SU-DHL-6 (cell line): ENCODE measurements around the gene DPP10.

Experiments used
- H2AFZ ChIP-seq: fragments of 200-600 bp; sonication (generic); 2 replicates; pipeline ENCODE4 v1.6.1; 2014; ENCODE audit warnings: low read depth, mild to moderate bottlenecking, moderate library complexity, mixed read lengths, antibody characterized with exemption, low read length; ENCODE audit not compliant: severe bottlenecking
- H3F3A ChIP-seq: fragments of 200-600 bp; shearing (Covaris generic); 2 replicates; pipeline ENCODE4 v1.6.0; 2016; ENCODE audit warnings: antibody characterized with exemption, mild to moderate bottlenecking; ENCODE audit not compliant: insufficient read depth
- H3K27ac ChIP-seq: fragments of 200-600 bp; sonication (generic); 2 replicates; pipeline ENCODE4 v1.5.1; 2016; ENCODE audit warnings: low read depth, mild to moderate bottlenecking, low read length, moderate library complexity, mixed read lengths
- H3K27me3 ChIP-seq: fragments of 200-600 bp; sonication (generic), shearing (Covaris generic); 2 replicates; pipeline ENCODE4 v1.6.0; 2014; ENCODE audit warnings: mild to moderate bottlenecking, low read length
- H3K36me3 ChIP-seq: fragments of 200-600 bp; sonication (generic); 2 replicates; pipeline ENCODE4 v1.6.1; 2014; ENCODE audit warnings: mild to moderate bottlenecking, low read length, mixed read lengths
- H3K4me2 ChIP-seq: fragments of 300-600, 200-600 bp; shearing (Covaris generic), sonication (generic); 2 replicates; pipeline ENCODE4 v1.6.0; 2014; ENCODE audit warnings: low read length, low read depth, mild to moderate bottlenecking; ENCODE audit not compliant: poor library complexity, severe bottlenecking
- H3K4me3 ChIP-seq: fragments of 200-600 bp; sonication (generic); 2 replicates; pipeline ENCODE4 v1.5.1; 2014; ENCODE audit warnings: antibody characterized with exemption, low read length, mild to moderate bottlenecking, mixed read lengths; ENCODE audit not compliant: insufficient read depth, poor library complexity, severe bottlenecking
- H3K79me2 ChIP-seq: fragments of 200-600 bp; sonication (generic); 2 replicates; pipeline ENCODE4 v1.6.1; 2014; ENCODE audit warnings: mild to moderate bottlenecking, low read length, moderate library complexity; ENCODE audit not compliant: insufficient read depth
- H3K9ac ChIP-seq: fragments of 200-600 bp; sonication (generic); 2 replicates; pipeline ENCODE4 v1.7.0; 2014; ENCODE audit warnings: mild to moderate bottlenecking, low read length
- H3K9me2 ChIP-seq: fragments of 200-600 bp; sonication (generic); replicated peaks from 2 replicates; pipeline ENCODE4 v1.6.1; 2014; ENCODE audit warnings: low read length; ENCODE audit not compliant: insufficient read depth
- H3K9me3 ChIP-seq: fragments of 200-600 bp; sonication (generic); 2 replicates; pipeline ENCODE4 v1.6.1; 2014; ENCODE audit warnings: low read length, mixed read lengths; ENCODE audit not compliant: insufficient read depth
- H4K20me1 ChIP-seq: fragments of 200-600 bp; sonication (generic); 2 replicates; pipeline ENCODE4 v1.6.1; 2014; ENCODE audit warnings: low read depth, mild to moderate bottlenecking, antibody characterized with exemption, low read length, moderate library complexity, mixed read lengths
- EZH2phosphoT487 ChIP-seq: fragments of 200-600 bp; sonication (generic), shearing (Covaris generic); conservative IDR thresholded peaks from 2 replicates; pipeline ENCODE4 v1.6.1; 2018; ENCODE audit warnings: mild to moderate bottlenecking, antibody characterized with exemption, low read length, moderate library complexity, mixed read lengths
- TF ChIP-seq, protein P1 (sequence below): fragments of 200-600 bp; sonication (generic); IDR thresholded peaks from one replicate; pipeline ENCODE4 v1.5.1; 2017; ENCODE audit warnings: antibody characterized with exemption, mild to moderate bottlenecking, low read length, moderate library complexity; ENCODE audit not compliant: insufficient read depth, poor library complexity, severe bottlenecking

The DPP10 gene

DNA sequence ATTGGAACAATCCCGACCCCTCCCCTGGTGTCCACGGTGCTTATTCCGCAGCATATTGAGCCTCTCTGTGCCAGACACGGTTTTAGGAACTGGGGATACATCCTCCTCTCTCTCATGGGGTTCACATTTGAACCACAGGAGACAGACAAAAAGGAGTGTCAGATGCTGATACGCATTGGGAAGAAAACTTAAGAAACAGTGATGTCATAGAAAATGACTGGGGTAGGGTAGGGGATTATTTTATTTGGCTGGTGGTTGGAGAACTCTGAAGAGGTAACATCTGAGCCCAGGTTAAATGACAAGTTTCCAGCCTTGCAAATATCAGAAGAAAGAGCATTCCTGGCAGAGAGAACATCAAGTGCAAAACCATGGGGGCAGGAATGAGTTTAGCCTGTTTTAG, 344.5 kb downstream of the DPP10 start:
- no peaks in the 10 kb centered on the region for H3K9me2 ChIP-seq
- no peaks in the 10 kb centered on the region for H3K36me3 ChIP-seq
- no peaks in the 10 kb centered on the region for H4K20me1 ChIP-seq
- TF ChIP-seq, protein P1, sequence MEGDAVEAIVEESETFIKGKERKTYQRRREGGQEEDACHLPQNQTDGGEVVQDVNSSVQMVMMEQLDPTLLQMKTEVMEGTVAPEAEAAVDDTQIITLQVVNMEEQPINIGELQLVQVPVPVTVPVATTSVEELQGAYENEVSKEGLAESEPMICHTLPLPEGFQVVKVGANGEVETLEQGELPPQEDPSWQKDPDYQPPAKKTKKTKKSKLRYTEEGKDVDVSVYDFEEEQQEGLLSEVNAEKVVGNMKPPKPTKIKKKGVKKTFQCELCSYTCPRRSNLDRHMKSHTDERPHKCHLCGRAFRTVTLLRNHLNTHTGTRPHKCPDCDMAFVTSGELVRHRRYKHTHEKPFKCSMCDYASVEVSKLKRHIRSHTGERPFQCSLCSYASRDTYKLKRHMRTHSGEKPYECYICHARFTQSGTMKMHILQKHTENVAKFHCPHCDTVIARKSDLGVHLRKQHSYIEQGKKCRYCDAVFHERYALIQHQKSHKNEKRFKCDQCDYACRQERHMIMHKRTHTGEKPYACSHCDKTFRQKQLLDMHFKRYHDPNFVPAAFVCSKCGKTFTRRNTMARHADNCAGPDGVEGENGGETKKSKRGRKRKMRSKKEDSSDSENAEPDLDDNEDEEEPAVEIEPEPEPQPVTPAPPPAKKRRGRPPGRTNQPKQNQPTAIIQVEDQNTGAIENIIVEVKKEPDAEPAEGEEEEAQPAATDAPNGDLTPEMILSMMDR: no peak
- no peak for TF ChIP-seq EZH2phosphoT487
- no peaks in the 10 kb centered on the region for H3K27me3 ChIP-seq
- no peak overlapping the region for H3K27ac ChIP-seq
- H3K9me3 ChIP-seq: no peaks in the 10 kb centered on the region
- H3K4me2 ChIP-seq: no peak overlapping the region
- H3K79me2 ChIP-seq: no peaks in the 10 kb centered on the region
- H3K9ac ChIP-seq: no peak overlapping the region
- no peaks in the 10 kb centered on the region for H3F3A ChIP-seq
- H3K4me3 ChIP-seq: no peak overlapping the region
- no peak overlapping the region for H2AFZ ChIP-seq

DNA sequence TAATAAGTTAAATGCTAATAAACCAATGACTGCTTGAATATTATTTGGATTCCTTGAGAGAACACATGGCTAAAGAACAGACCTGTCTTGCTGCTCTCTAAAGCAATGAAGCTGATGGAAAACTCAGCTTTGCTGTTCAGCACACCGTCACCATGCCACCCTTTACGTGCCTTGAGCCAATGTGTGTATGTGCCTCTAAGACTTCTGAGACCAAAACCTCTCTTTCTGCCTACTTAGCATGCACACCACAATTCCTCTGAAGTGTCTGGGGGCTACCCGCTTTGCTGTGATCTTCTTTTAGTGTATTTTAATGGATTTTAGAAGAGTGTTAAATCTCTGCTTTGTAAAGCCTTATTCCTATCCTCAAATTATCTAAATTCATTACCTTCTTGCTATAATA, 345.0 kb downstream of the DPP10 start:
- Histone ChIP-seq H3K4me2 (no peak overlapping the region), H3K79me2 (no peaks in the 10 kb centered on the region), H2AFZ (no peak overlapping the region), H3K9me3 (no peaks in the 10 kb centered on the region), H3K9ac (no peak overlapping the region), H3K4me3 (no peak overlapping the region), H3K27ac (no peak overlapping the region), H3F3A (no peaks in the 10 kb centered on the region), H3K36me3 (no peaks in the 10 kb centered on the region), H3K27me3 (no peaks in the 10 kb centered on the region), H4K20me1 (no peaks in the 10 kb centered on the region), H3K9me2 (no peaks in the 10 kb centered on the region)
- TF ChIP-seq, protein P1: no peak
- no peak for TF ChIP-seq EZH2phosphoT487

DNA sequence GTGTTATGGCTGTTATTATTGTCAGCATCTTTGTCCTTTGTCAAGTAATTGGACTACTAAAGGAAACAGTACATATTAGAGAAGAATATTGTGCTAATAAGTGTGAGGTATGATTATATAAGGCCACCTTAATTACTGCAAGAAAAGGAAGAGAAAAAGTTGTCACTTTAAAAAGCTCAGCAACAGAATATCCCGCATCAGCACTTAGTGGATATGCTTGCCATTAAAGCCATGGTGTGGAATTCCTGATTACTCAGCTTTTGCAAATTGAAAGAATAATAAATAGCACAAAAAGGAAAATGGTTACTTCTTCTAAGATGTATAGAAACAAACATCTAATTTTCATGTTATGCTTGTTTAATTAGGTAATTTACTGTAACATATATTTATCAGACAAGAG, 347.5 kb downstream of the DPP10 start:
- Histone ChIP-seq H3K9me3 (no peaks in the 10 kb centered on the region), H3K4me2 (no peak overlapping the region), H3K79me2 (no peaks in the 10 kb centered on the region), H3K27me3 (no peaks in the 10 kb centered on the region), H4K20me1 (no peaks in the 10 kb centered on the region), H3K4me3 (no peak overlapping the region), H3K27ac (no peak overlapping the region), H3K9ac (no peak overlapping the region), H2AFZ (no peak overlapping the region), H3K9me2 (no peaks in the 10 kb centered on the region), H3F3A (no peaks in the 10 kb centered on the region), H3K36me3 (no peaks in the 10 kb centered on the region)
- TF ChIP-seq, protein P1: no peak
- no peak for TF ChIP-seq EZH2phosphoT487
